WTC11 (cell line): ENCODE data around the gene DEDD2.

Experiments
- ATF1 ChIP-seq: sonication (generic); formaldehyde crosslinking; IDR thresholded peaks from 2 replicates; pipeline ENCODE4 v1.8.1; 2023; ENCODE audit warnings: mild to moderate bottlenecking, moderate library complexity, missing genetic modification reagents
- CREM ChIP-seq: sonication (generic); formaldehyde crosslinking; IDR thresholded peaks from 2 replicates; pipeline ENCODE4 v1.8.1; 2022; ENCODE audit warnings: mild to moderate bottlenecking, missing genetic modification reagents, moderate library complexity
- CTCF ChIP-seq: fragments of 200-600 bp; IDR thresholded peaks from 2 replicates; pipeline ENCODE4 v1.8.0; 2022; ENCODE audit warnings: antibody characterized with exemption
- HMGXB4 ChIP-seq: sonication (generic); formaldehyde crosslinking; IDR thresholded peaks from 2 replicates; pipeline ENCODE4 v1.8.1; 2023; ENCODE audit warnings: mild to moderate bottlenecking, moderate library complexity, missing genetic modification reagents

- TF ChIP-seq CTCF (no peak), CREM (CRISPR knock-in tag) (no peak), ATF1 (no peak), HMGXB4 (CRISPR knock-in tag) (no peak)
These were observed 23.8 kb downstream of the DEDD2 start for GRCh38 chr19:42193706-42194105.
